Transverse colon (tissue), 4 donors: ENCODE measurements around the gene TNNT2.

Source experiments
- CTCF ChIP-seq, 5 experiments: fragments of 200-600 bp in 3 of 5; fragments of 450-650 bp in 2 of 5; sonication (generic) in 3 of 5; IDR thresholded peaks; 1 replicate in 2 of 5; 2 replicates in 3 of 5; pipeline ENCODE4 v1.5.1; 2016 to 2017; ENCODE audit warnings: antibody characterized with exemption in 5 of 5, inconsistent platforms in 3 of 5, mild to moderate bottlenecking in 2 of 5, moderate library complexity in 1 of 5
- POLR2AphosphoS5 ChIP-seq, 3 donors: sonication (generic); formaldehyde crosslinking; IDR thresholded peaks; one replicate each; pipeline ENCODE4 v1.6.1; 2016; ENCODE audit warnings: antibody characterized with exemption in 3 of 3

GRCh38 chr1:201329286-201329685 lies 48.2 kb downstream of the TNNT2 start:
- TF ChIP-seq CTCF (IDR thresholded peaks at IDR 0.05) = no peak
- TF ChIP-seq POLR2AphosphoS5 (IDR thresholded peaks at IDR 0.05) = no peak
